H1 (cell line): ENCODE measurements around the gene CLIC1. TPM values are rescaled to one million over a fixed set of nuclear protein-coding genes. Genes with fewer than 3 reads are reported as not detected.

Source experiments
- CBX5 ChIP-seq: fragments of 300-800, 300-1000 bp; sonication (generic); IDR thresholded peaks from 2 replicates; pipeline ENCODE4 v1.7.1; 2016; ENCODE audit warnings: antibody characterized with exemption, low read length, low read depth
- CHD1 ChIP-seq: IDR thresholded peaks from 2 replicates; pipeline ENCODE4 v1.6.1; 2012; ENCODE audit warnings: low read depth, low read length, improper control_type of control experiment
- CHD7 ChIP-seq: fragments of 300-600 bp; sonication (generic); IDR thresholded peaks from 2 replicates; pipeline ENCODE4 v1.7.1; 2012; ENCODE audit warnings: low read length, moderate library complexity, mild to moderate bottlenecking, inconsistent platforms; ENCODE audit not compliant: insufficient replicate concordance
- CREB1 ChIP-seq: IDR thresholded peaks from 2 replicates; pipeline ENCODE4 v1.6.1; 2012; ENCODE audit warnings: inconsistent platforms
- E2F6 ChIP-seq: IDR thresholded peaks from 2 replicates; pipeline ENCODE4 v1.6.1; 2012; ENCODE audit warnings: inconsistent platforms
- KDM4A ChIP-seq: IDR thresholded peaks from one replicate; pipeline ENCODE4 v1.7.1; 2012; ENCODE audit warnings: low read depth, mild to moderate bottlenecking, moderate library complexity, low read length, inconsistent platforms; ENCODE audit not compliant: severe bottlenecking
- MAX ChIP-seq: IDR thresholded peaks from 2 replicates; pipeline ENCODE4 v1.6.1; 2012; ENCODE audit warnings: inconsistent platforms
- POLR2AphosphoS5 ChIP-seq: IDR thresholded peaks from 2 replicates; pipeline ENCODE4 v1.6.1; 2011; ENCODE audit warnings: low read depth, low read length
- SP1 ChIP-seq: IDR thresholded peaks from 2 replicates; pipeline ENCODE4 v1.6.1; 2011; ENCODE audit warnings: low read depth, low read length
- TAF1 ChIP-seq: IDR thresholded peaks from 2 replicates; pipeline ENCODE4 v1.6.1; 2011; ENCODE audit warnings: mild to moderate bottlenecking, low read depth, low read length
- TBP ChIP-seq: IDR thresholded peaks from 2 replicates; pipeline ENCODE4 v1.6.1; 2011; ENCODE audit warnings: low read depth, low read length, improper control_type of control experiment
- polyA plus RNA-seq, 7 experiments: library from polyadenylated mRNA; depleted of rRNA in 3 of 7; stranded (reverse) in 5 of 7; unstranded in 2 of 7; fragments of >200 nt in 5 of 7; fragments of 200-250 nt in 2 of 7; gene quantifications; 1 replicate in 5 of 7; 2 replicates in 1 of 7; 4 replicates in 1 of 7; pipeline versions ENCODE4 v1.2.1 to v1.2.3, GENCODE V29; 2011 to 2013; ENCODE audit warnings: missing spikeins in 2 of 7, mixed read lengths in 2 of 7
- total RNA-seq: library from RNA; stranded (reverse); fragmentation: NEBNext Ultra II Directional; extraction: Animal tissue kit (Norgen Biotek cat#: 25700); gene quantifications from 2 replicates; pipeline ENCODE4 v1.2.1, GENCODE V29; 2021

CLIC1 gene
- total and polyA plus RNA-seq, 2 of the 8 experiments (the other 6 are each of a cell fraction or from before 2014, with no cell fraction given): 250 to 277 TPM

GRCh38 chr6:31729979-31730630, 6.2 kb downstream of the CLIC1 start (continued):
- TF ChIP-seq CHD7 (no peak), POLR2AphosphoS5 (peak; percentile 48), MAX (peak; percentile 28; the same call in 1 of the 2 replicates), CHD1 (no peak), TAF1 (peak; percentile 75), KDM4A (peak; percentile 59), CREB1 (no peak), TBP (peak; percentile 49), E2F6 (no peak; the same call in 1 of the 2 replicates), SP1 (peak; percentile 53), CBX5 (no peak)
